MM.1S (cell line): Measurements from ENCODE around the gene ARSG.

Experiments
- DNase-seq: peaks from one replicate; pipeline ENCODE4 v3.0.0-alpha.2; 2015
- H2AFZ ChIP-seq: fragments of 300-600 bp; sonication (generic); 2 replicates; pipeline ENCODE4 v1.6.0; 2016; ENCODE audit warnings: antibody characterized with exemption, low read length
- H3F3A ChIP-seq: fragments of 300-600 bp; sonication (generic); 2 replicates; pipeline ENCODE4 v1.6.1; 2016; ENCODE audit warnings: mild to moderate bottlenecking, antibody characterized with exemption, low read length, moderate library complexity, mixed read lengths; ENCODE audit not compliant: insufficient read depth
- H3K27ac ChIP-seq: fragments of 300-600 bp; sonication (generic); 2 replicates; pipeline ENCODE4 v1.5.1; 2016; ENCODE audit warnings: mild to moderate bottlenecking, low read length
- H3K27me3 ChIP-seq: fragments of 300-600 bp; sonication (generic); replicated peaks from 2 replicates; pipeline ENCODE4 v1.6.0; 2016; ENCODE audit warnings: low read length; ENCODE audit not compliant: insufficient read depth
- H3K36me3 ChIP-seq: fragments of 300-600 bp; sonication (generic); replicated peaks from 2 replicates; pipeline ENCODE4 v1.6.1; 2016; ENCODE audit warnings: mild to moderate bottlenecking, low read length, mixed read lengths; ENCODE audit not compliant: insufficient read depth
- H3K4me1 ChIP-seq: fragments of 300-600 bp; sonication (generic); 2 replicates; pipeline ENCODE4 v1.6.1; 2016; ENCODE audit warnings: low read length, mixed read lengths
- H3K4me2 ChIP-seq: fragments of 300-600 bp; sonication (generic); 2 replicates; pipeline ENCODE4 v1.6.0; 2016; ENCODE audit warnings: low read depth, low read length
- H3K4me3 ChIP-seq: fragments of 300-600 bp; sonication (generic); 2 replicates; pipeline ENCODE4 v1.5.1; 2016; ENCODE audit warnings: low read length, mixed read lengths
- H3K79me2 ChIP-seq: fragments of 300-600 bp; sonication (generic); 2 replicates; pipeline ENCODE4 v1.6.1; 2016; ENCODE audit warnings: mixed run types, low read length, mixed read lengths
- H3K9ac ChIP-seq: fragments of 300-600 bp; sonication (generic); 2 replicates; pipeline ENCODE4 v1.6.1; 2016; ENCODE audit warnings: low read length, mixed read lengths
- H3K9me2 ChIP-seq: fragments of 300-600 bp; sonication (generic); replicated peaks from 2 replicates; pipeline ENCODE4 v1.6.1; 2016; ENCODE audit warnings: mild to moderate bottlenecking, low read length, mixed read lengths; ENCODE audit not compliant: insufficient read depth
- H3K9me3 ChIP-seq: fragments of 300-600 bp; sonication (generic); replicated peaks from 2 replicates; pipeline ENCODE4 v1.6.1; 2016; ENCODE audit warnings: mild to moderate bottlenecking, low read length, mixed read lengths; ENCODE audit not compliant: insufficient read depth
- H4K20me1 ChIP-seq: fragments of 300-600 bp; sonication (generic); 2 replicates; pipeline ENCODE4 v1.6.1; 2016; ENCODE audit warnings: mild to moderate bottlenecking, low read length, moderate library complexity, mixed read lengths; ENCODE audit not compliant: insufficient read depth
- CTCF ChIP-seq: fragments of 300-600 bp; sonication (generic); IDR thresholded peaks from 2 replicates; pipeline ENCODE4 v1.5.1; 2016; ENCODE audit warnings: antibody characterized with exemption, low read length, mixed read lengths
- EZH2 ChIP-seq: fragments of 300-600 bp; sonication (generic); optimal IDR thresholded peaks from 2 replicates; pipeline ENCODE3; 2017; ENCODE audit warnings: low read depth, mild to moderate bottlenecking, antibody characterized with exemption, low read length, mixed read lengths
- EZH2phosphoT487 ChIP-seq: fragments of 300-600 bp; sonication (generic); IDR thresholded peaks from 2 replicates; pipeline ENCODE4 v1.6.1; 2018; ENCODE audit warnings: antibody characterized with exemption, low read length

Gene ARSG

GRCh38 chr17:68390888-68391545 lies 99.7 kb downstream of the ARSG start:
- H3K27me3 ChIP-seq: no peaks in the 10 kb centered on the region
- H3K36me3 ChIP-seq: no peaks in the 10 kb centered on the region
- H3K27ac ChIP-seq: no peak overlapping the region
- no peaks in the 10 kb centered on the region for H3F3A ChIP-seq
- TF ChIP-seq CTCF (no peak), EZH2phosphoT487 (no peak), EZH2 (no peak)
- H3K9me2 ChIP-seq: no peaks in the 10 kb centered on the region
- no peaks in the 10 kb centered on the region for H4K20me1 ChIP-seq
- H3K4me2 ChIP-seq: no peak overlapping the region
- DNase-seq: no peak
- no peaks in the 10 kb centered on the region for H3K9me3 ChIP-seq
- H3K4me1 ChIP-seq: no peaks in the 10 kb centered on the region
- H2AFZ ChIP-seq: no peak overlapping the region
- H3K4me3 ChIP-seq: no peak overlapping the region
- H3K9ac ChIP-seq: no peak overlapping the region
- H3K79me2 ChIP-seq: no peaks in the 10 kb centered on the region

GRCh38 chr17:68391561-68392268 lies 100.4 kb downstream of the ARSG start:
- H3F3A ChIP-seq: no peaks in the 10 kb centered on the region
- no peak for DNase-seq
- no peaks in the 10 kb centered on the region for H4K20me1 ChIP-seq
- H3K9ac ChIP-seq: no peak overlapping the region
- no peak overlapping the region for H2AFZ ChIP-seq
- H3K9me3 ChIP-seq: no peaks in the 10 kb centered on the region
- no peaks in the 10 kb centered on the region for H3K4me1 ChIP-seq
- no peaks in the 10 kb centered on the region for H3K27me3 ChIP-seq
- no peak overlapping the region for H3K4me3 ChIP-seq
- H3K4me2 ChIP-seq: no peak overlapping the region
- no peak overlapping the region for H3K27ac ChIP-seq
- H3K9me2 ChIP-seq: no peaks in the 10 kb centered on the region
- no peaks in the 10 kb centered on the region for H3K36me3 ChIP-seq
- no peaks in the 10 kb centered on the region for H3K79me2 ChIP-seq
- no peak for TF ChIP-seq EZH2phosphoT487
- no peak for TF ChIP-seq EZH2
- no peak for TF ChIP-seq CTCF

- no peak for TF ChIP-seq EZH2phosphoT487
- no peak for TF ChIP-seq EZH2
- TF ChIP-seq CTCF: no peak
- H3K9me3 ChIP-seq: no peaks in the 10 kb centered on the region
- H3F3A ChIP-seq: peaks cover 7% of the 10 kb centered on the region
- H4K20me1 ChIP-seq: no peaks in the 10 kb centered on the region
- H3K9me2 ChIP-seq: no peaks in the 10 kb centered on the region
- H3K27me3 ChIP-seq: no peaks in the 10 kb centered on the region
- H3K4me3 ChIP-seq: no peak overlapping the region
- H3K36me3 ChIP-seq: no peaks in the 10 kb centered on the region
- H3K4me2 ChIP-seq: no peak overlapping the region
- no peak overlapping the region for H2AFZ ChIP-seq
- H3K27ac ChIP-seq: no peak overlapping the region
- no peaks in the 10 kb centered on the region for H3K79me2 ChIP-seq
- peaks cover 13% of the 10 kb centered on the region for H3K4me1 ChIP-seq
- DNase-seq: no peak
- H3K9ac ChIP-seq: no peak overlapping the region
Observed at GRCh38 chr17:68394608-68395331, 103.5 kb downstream of the ARSG start.
